IMR-90 (cell line): Measurements from ENCODE around the gene ADCY1. TPM values are rescaled to one million over a fixed set of nuclear protein-coding genes. Genes with fewer than 3 reads are reported as not detected.

Experiments used
- ATAC-seq: fragments of 200-7000 bp; cut with Tn5 transposase; 2 replicates; pipeline ENCODE4 v1.9.1; 2020; ENCODE audit warnings: low read depth, mild to moderate bottlenecking, moderate library complexity
- BruUV-seq: library from RNA; stranded (reverse); fragments of 400-500 nt; replicated peaks from 2 replicates; lab custom pipeline; 2021; lab: Mats Ljungman, UMichigan
- CTCF ChIA-PET: fragments of 300-600 bp; formaldehyde crosslinking; extraction: SDS; loops from one replicate; lab custom pipeline; 2021; ENCODE audit warnings: antibody characterized with exemption; lab: Yijun Ruan, JAX
- POLR2A ChIA-PET: fragments of 300-600 bp; sonication (Branson Sonifier 250); formaldehyde crosslinking; loops from one replicate; lab custom pipeline; 2022; ENCODE audit warnings: antibody characterized with exemption; ENCODE audit not compliant: unreplicated experiment; lab: Charles Lee
- DNase-seq: peaks from one replicate; pipeline ENCODE4 v3.0.0; 2013
- H2AFZ ChIP-seq: replicated peaks from 2 replicates; pipeline ENCODE3; 2013; ENCODE audit warnings: low read length, mild to moderate bottlenecking; ENCODE audit not compliant: poor library complexity
- H2AK5ac ChIP-seq: 2 replicates; pipeline ENCODE4 v1.6.1; 2013; ENCODE audit warnings: low read depth, low read length, inconsistent platforms
- H2AK9ac ChIP-seq: replicated peaks from 2 replicates; pipeline ENCODE3; 2013; ENCODE audit warnings: mild to moderate bottlenecking, low read depth, low read length, moderate library complexity; ENCODE audit not compliant: poor library complexity
- H2BK120ac ChIP-seq: 2 replicates; pipeline ENCODE4 v1.6.1; 2013; ENCODE audit warnings: low read depth, low read length, inconsistent platforms
- H2BK15ac ChIP-seq: 3 replicates; pipeline ENCODE4 v1.6.1; 2013; ENCODE audit warnings: low read depth, low read length, inconsistent platforms
- H2BK20ac ChIP-seq: 2 replicates; pipeline ENCODE4 v1.6.1; 2013; ENCODE audit warnings: low read depth, mild to moderate bottlenecking, inconsistent platforms, low read length, moderate library complexity
- H2BK5ac ChIP-seq: 2 replicates; pipeline ENCODE4 v1.6.1; 2013; ENCODE audit warnings: mild to moderate bottlenecking, low read depth, low read length, inconsistent platforms; ENCODE audit not compliant: poor library complexity, severe bottlenecking
- H3K14ac ChIP-seq: replicated peaks from 2 replicates; pipeline ENCODE4 v1.6.1; 2013; ENCODE audit warnings: low read depth, low read length, inconsistent platforms
- H3K18ac ChIP-seq: 2 replicates; pipeline ENCODE4 v1.6.1; 2013; ENCODE audit warnings: low read depth, low read length, control low read depth
- H3K23ac ChIP-seq: 2 replicates; pipeline ENCODE4 v1.6.1; 2013; ENCODE audit warnings: low read depth, low read length, inconsistent platforms
- H3K27ac ChIP-seq: 2 replicates; pipeline ENCODE4 v1.5.1; 2013; ENCODE audit warnings: mild to moderate bottlenecking, control low read depth, low read length; ENCODE audit not compliant: insufficient read depth
- H3K27me3 ChIP-seq: 2 replicates; pipeline ENCODE4 v1.6.1; 2013; ENCODE audit warnings: low read length; ENCODE audit not compliant: control insufficient read depth, insufficient read depth
- H3K36me3 ChIP-seq: 2 replicates; pipeline ENCODE4 v1.6.1; 2013; ENCODE audit warnings: low read length, mixed read lengths; ENCODE audit not compliant: control insufficient read depth, insufficient read depth
- H3K4ac ChIP-seq: 2 replicates; pipeline ENCODE4 v1.6.1; 2013; ENCODE audit warnings: low read depth, low read length, inconsistent platforms
- H3K4me1 ChIP-seq: 2 replicates; pipeline ENCODE4 v1.6.1; 2013; ENCODE audit warnings: low read length, mixed read lengths; ENCODE audit not compliant: control insufficient read depth, insufficient read depth
- H3K4me2 ChIP-seq: 2 replicates; pipeline ENCODE4 v1.6.1; 2013; ENCODE audit warnings: low read depth, mild to moderate bottlenecking, control low read depth, low read length, moderate library complexity
- H3K4me3 ChIP-seq: 2 replicates; pipeline ENCODE4 v1.5.1; 2013; ENCODE audit warnings: low read depth, mild to moderate bottlenecking, control low read depth, low read length, moderate library complexity; ENCODE audit not compliant: insufficient read depth
- H3K56ac ChIP-seq: 2 replicates; pipeline ENCODE4 v1.6.1; 2013; ENCODE audit warnings: low read length, inconsistent platforms; ENCODE audit not compliant: insufficient read depth; ENCODE audit errors: extremely low read depth
- H3K79me1 ChIP-seq, 2 experiments: 2 replicates each; pipeline ENCODE4 v1.6.1; 2013; ENCODE audit warnings: low read length in 2 of 2, inconsistent platforms in 1 of 2, low read depth in 1 of 2
- H3K9ac ChIP-seq: 2 replicates; pipeline ENCODE4 v1.6.1; 2013; ENCODE audit warnings: low read depth, low read length, control low read depth
- H3K9me1 ChIP-seq: 2 replicates; pipeline ENCODE4 v1.6.1; 2013; ENCODE audit warnings: low read length, inconsistent platforms; ENCODE audit not compliant: insufficient read depth
- H3K9me3 ChIP-seq: 2 replicates; pipeline ENCODE4 v1.6.1; 2013; ENCODE audit warnings: low read length; ENCODE audit not compliant: control insufficient read depth, insufficient read depth
- H4K20me1 ChIP-seq: 2 replicates; pipeline ENCODE4 v1.6.1; 2013; ENCODE audit warnings: low read length, inconsistent platforms; ENCODE audit not compliant: insufficient read depth
- H4K5ac ChIP-seq: 2 replicates; pipeline ENCODE4 v1.6.1; 2013; ENCODE audit warnings: mild to moderate bottlenecking, low read depth, low read length, control low read depth
- H4K8ac ChIP-seq, 2 experiments: 2 replicates each; pipeline ENCODE4 v1.6.1; 2013; ENCODE audit warnings: low read depth in 2 of 2, low read length in 2 of 2, control low read depth in 1 of 2, inconsistent platforms in 1 of 2
- H4K91ac ChIP-seq: 2 replicates; pipeline ENCODE4 v1.6.1; 2013; ENCODE audit warnings: low read depth, low read length, inconsistent platforms; ENCODE audit not compliant: insufficient read depth
- BHLHE40 ChIP-seq: fragments of 150-350 bp; IDR thresholded peaks from 2 replicates; pipeline ENCODE4 v1.6.1; 2016; ENCODE audit warnings: mild to moderate bottlenecking, low read depth, low read length
- CEBPB ChIP-seq: IDR thresholded peaks from 2 replicates; pipeline ENCODE4 v1.6.1; 2012; ENCODE audit warnings: low read depth, low read length, improper control_type of control experiment
- CHD1 ChIP-seq: IDR thresholded peaks from 2 replicates; pipeline ENCODE4 v1.6.1; 2012; ENCODE audit warnings: low read depth, low read length, improper control_type of control experiment
- FOS ChIP-seq: fragments of 150-350 bp; IDR thresholded peaks from 2 replicates; pipeline ENCODE4 v1.6.1; 2016; ENCODE audit warnings: low read depth, low read length
- MAFK ChIP-seq: IDR thresholded peaks from 2 replicates; pipeline ENCODE4 v1.6.1; 2012; ENCODE audit warnings: low read depth, low read length, improper control_type of control experiment
- RCOR1 ChIP-seq: IDR thresholded peaks from 2 replicates; pipeline ENCODE4 v1.6.1; 2012; ENCODE audit warnings: mild to moderate bottlenecking, low read length, improper control_type of control experiment; ENCODE audit not compliant: insufficient replicate concordance
- WGBS, 2 experiments: methylation state at CpG; one replicate each; pipeline versions ENCODE4 v1.1.5 to v1.1.7; 2013; ENCODE audit warnings: missing lambda C conversion rate in 2 of 2; ENCODE audit not compliant: insufficient read length in 1 of 2; ENCODE audit errors: extremely low coverage in 2 of 2; 5-methylcytosine and 5-hydroxymethylcytosine counted together
- dilution Hi-C: fragments of 300-500 bp; cut with HindIII; formaldehyde crosslinking; loops from one replicate; pipeline ENCODE4 v1.14.3; 2018; ENCODE audit warnings: low sequenced_read_pairs; ENCODE audit not compliant: unreplicated experiment
- in situ Hi-C: fragments of 300-500 bp; cut with MboI; formaldehyde crosslinking; loops from 3 replicates; pipeline ENCODE4 v1.14.3; 2019; ENCODE audit warnings: low sequenced_read_pairs, inconsistent platforms, mixed read lengths
- intact Hi-C: fragments of 100-400 bp; cut with micrococcal nuclease; formaldehyde crosslinking; loops from 2 replicates; pipeline ENCODE4 v1.10.0; 2022
- polyA plus RNA-seq, 3 experiments: library from polyadenylated mRNA; depleted of rRNA; stranded (reverse); fragments of >200 nt; gene quantifications; 2 replicates each; pipeline ENCODE4 v1.2.3, GENCODE V29; 2012; ENCODE audit warnings: low replicate concordance in 1 of 3
- total RNA-seq: library from RNA; depleted of rRNA; stranded (reverse); fragments of >200 nt; gene quantifications from 2 replicates; pipeline ENCODE4 v1.2.3, GENCODE V29; 2012
- TF ChIP-seq, protein P1 (sequence below): conservative IDR thresholded peaks from 2 replicates; pipeline ENCODE4 v1.5.1; 2012; ENCODE audit warnings: mild to moderate bottlenecking, low read depth, low read length, improper control_type of control experiment

The ADCY1 gene
- total and polyA plus RNA-seq, 2 of the 4 experiments (the other 2 are of a cell fraction), result 0.18 to 0.24 TPM

GRCh38 chr7:45596665-45597095 lies 22.5 kb downstream of the ADCY1 start:
- Histone ChIP-seq H3K14ac (no peak overlapping the region), H4K20me1 (no peaks in the 10 kb centered on the region; the same call in 1 of the 2 replicates), H3K4me2 (no peak overlapping the region), H3K4me3 (no peak overlapping the region), H3K9me3 (no peaks in the 10 kb centered on the region), H2AK5ac (no peak overlapping the region), H4K91ac (no peak overlapping the region), H3K27ac (no peak overlapping the region), H3K9ac (no peak overlapping the region), H3K18ac (no peak overlapping the region), H3K27me3 (peaks cover 18% of the 10 kb centered on the region), H2BK120ac (no peak overlapping the region), H3K36me3 (no peaks in the 10 kb centered on the region), H3K4ac (no peak overlapping the region), H3K79me1 (no peaks in the 10 kb centered on the region), H2BK15ac (no peak overlapping the region), H2BK5ac (no peak overlapping the region), H2BK20ac (no peak overlapping the region), H2AK9ac (no peak overlapping the region), H3K56ac (no peak overlapping the region), H3K9me1 (no peaks in the 10 kb centered on the region), H2AFZ (no peak overlapping the region), H4K8ac (no peak overlapping the region), H4K5ac (no peak overlapping the region), H3K4me1 (no peaks in the 10 kb centered on the region), H3K23ac (no peak overlapping the region)
- BruUV-seq, result no TSS peak
- dilution Hi-C loops (no loop called here), intact Hi-C loops (no loop called here), in situ Hi-C loops (no loop called here)
- TF ChIP-seq BHLHE40, result no peak
- TF ChIP-seq CHD1, result no peak
- TF ChIP-seq, protein P1, sequence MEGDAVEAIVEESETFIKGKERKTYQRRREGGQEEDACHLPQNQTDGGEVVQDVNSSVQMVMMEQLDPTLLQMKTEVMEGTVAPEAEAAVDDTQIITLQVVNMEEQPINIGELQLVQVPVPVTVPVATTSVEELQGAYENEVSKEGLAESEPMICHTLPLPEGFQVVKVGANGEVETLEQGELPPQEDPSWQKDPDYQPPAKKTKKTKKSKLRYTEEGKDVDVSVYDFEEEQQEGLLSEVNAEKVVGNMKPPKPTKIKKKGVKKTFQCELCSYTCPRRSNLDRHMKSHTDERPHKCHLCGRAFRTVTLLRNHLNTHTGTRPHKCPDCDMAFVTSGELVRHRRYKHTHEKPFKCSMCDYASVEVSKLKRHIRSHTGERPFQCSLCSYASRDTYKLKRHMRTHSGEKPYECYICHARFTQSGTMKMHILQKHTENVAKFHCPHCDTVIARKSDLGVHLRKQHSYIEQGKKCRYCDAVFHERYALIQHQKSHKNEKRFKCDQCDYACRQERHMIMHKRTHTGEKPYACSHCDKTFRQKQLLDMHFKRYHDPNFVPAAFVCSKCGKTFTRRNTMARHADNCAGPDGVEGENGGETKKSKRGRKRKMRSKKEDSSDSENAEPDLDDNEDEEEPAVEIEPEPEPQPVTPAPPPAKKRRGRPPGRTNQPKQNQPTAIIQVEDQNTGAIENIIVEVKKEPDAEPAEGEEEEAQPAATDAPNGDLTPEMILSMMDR, result no peak
- no peak for TF ChIP-seq FOS
- no peak for TF ChIP-seq MAFK
- no peak for TF ChIP-seq CEBPB
- TF ChIP-seq RCOR1, result no peak
- POLR2A ChIA-PET, result no interaction called here
- 80% methylated on average over 1 of the region's 7 CpGs; no CpG with 5 or more reads in 1 of the 2 experiments for WGBS, 2 experiments
- CTCF ChIA-PET, result no interaction called here
- no peak for DNase-seq
- ATAC-seq, result no peak
